ENCODE measurements around the gene PARK7. TPM values are rescaled to one million over a fixed set of nuclear protein-coding genes. Genes with fewer than 3 reads are reported as not detected.

The PARK7 gene
- total RNA-seq, 3 donors from 2014 or later = 135 to 200 (median 186) TPM

GRCh38 chr1:7930645-7931445 is 30.7 kb upstream of the PARK7 start:
- Histone ChIP-seq H3K4me3 (no peak overlapping the region), H3K4me1 (ENCODE audit: low read depth) (no peaks in the 10 kb centered on the region), H3K36me3 (ENCODE audit: low read depth) (no peaks in the 10 kb centered on the region), H3K9me3 (no peaks in the 10 kb centered on the region)
- ATAC-seq = no peak
- DNase-seq = no peak
- intact Hi-C loops (cut with DNase I, micrococcal nuclease) = no loop called here
- no peak for TF ChIP-seq CTCF (IDR thresholded peaks at IDR 0.05)

DNA sequence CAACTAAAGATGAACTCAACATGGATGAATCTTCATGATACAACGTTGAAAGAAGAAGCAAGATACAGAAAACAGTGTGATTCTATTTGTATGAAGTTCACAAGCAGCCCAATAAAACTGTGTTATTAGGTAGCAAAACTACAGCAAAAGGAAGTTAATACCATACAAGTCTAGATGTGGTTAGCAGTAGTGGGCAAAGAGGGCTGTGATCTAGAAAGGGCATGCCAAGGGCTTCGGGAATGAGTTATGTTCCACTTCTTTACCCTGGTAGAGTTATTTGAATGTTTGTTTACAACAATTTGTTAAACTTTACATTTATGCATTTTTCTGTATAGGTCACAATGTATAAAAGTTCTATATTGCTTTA is 30.1 kb upstream of the PARK7 start:
- intact Hi-C loops (cut with DNase I, micrococcal nuclease) = no loop called here
- no peaks in the 10 kb centered on the region for H3K36me3 ChIP-seq (ENCODE audit: low read depth)
- DNase-seq (no peak), ATAC-seq (no peak)
- H3K9me3 ChIP-seq = no peaks in the 10 kb centered on the region
- H3K4me1 ChIP-seq (ENCODE audit: low read depth) = no peaks in the 10 kb centered on the region
- H3K4me3 ChIP-seq = no peak overlapping the region
- no peak for TF ChIP-seq CTCF (IDR thresholded peaks at IDR 0.05)

- no peak for DNase-seq
- Histone ChIP-seq H3K4me3 (no peak overlapping the region), H3K36me3 (ENCODE audit: low read depth) (no peaks in the 10 kb centered on the region), H3K4me1 (ENCODE audit: low read depth) (no peaks in the 10 kb centered on the region), H3K9me3 (no peaks in the 10 kb centered on the region)
- ATAC-seq = no peak
- intact Hi-C loops (cut with DNase I, micrococcal nuclease) = no loop called here
- TF ChIP-seq CTCF (IDR thresholded peaks at IDR 0.05) = no peak
Measured at GRCh38 chr1:7932524-7933138, 28.9 kb upstream of the PARK7 start.

GRCh38 chr1:7938070-7938469 is 23.4 kb upstream of the PARK7 start:
- no peaks in the 10 kb centered on the region for H3K36me3 ChIP-seq (ENCODE audit: low read depth)
- no peak for TF ChIP-seq CTCF (IDR thresholded peaks at IDR 0.05)

DNA sequence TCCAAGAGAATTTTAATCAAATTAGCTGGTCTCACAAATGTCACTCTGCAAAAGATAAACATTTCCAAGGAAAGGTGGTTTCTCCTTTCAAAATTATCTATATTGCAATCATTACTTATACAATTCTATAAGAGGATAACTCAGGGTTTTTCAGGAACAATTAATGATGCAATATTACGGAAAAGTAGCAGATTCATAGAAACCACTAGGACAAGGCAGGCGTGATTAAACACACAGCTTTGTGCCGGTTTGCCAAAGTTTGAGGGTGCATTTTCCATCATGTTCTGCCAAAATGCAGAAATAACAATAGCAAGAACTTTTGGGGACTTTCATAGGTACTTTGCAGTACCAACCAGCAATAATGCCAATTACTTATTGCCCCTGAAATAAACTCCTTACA is 21.5 kb upstream of the PARK7 start:
- no peak for TF ChIP-seq CTCF (IDR thresholded peaks at IDR 0.05)
- Histone ChIP-seq H3K9me3 (no peaks in the 10 kb centered on the region), H3K36me3 (ENCODE audit: low read depth) (no peaks in the 10 kb centered on the region), H3K4me1 (ENCODE audit: low read depth) (peaks cover 8% of the 10 kb centered on the region), H3K4me3 (no peak overlapping the region)
- intact Hi-C loops (cut with DNase I, micrococcal nuclease) = no loop called here
- DNase-seq = no peak
- no peak for ATAC-seq

More at GRCh38 chr1:7938070-7938469, 23.4 kb upstream of the PARK7 start:
- ATAC-seq (peak; percentile 33), DNase-seq (peak in 1 of 3 donors; percentile 32)
- H3K4me1 ChIP-seq (ENCODE audit: low read depth) = peaks cover 8% of the 10 kb centered on the region
- H3K4me3 ChIP-seq = no peak overlapping the region
- no peaks in the 10 kb centered on the region for H3K9me3 ChIP-seq
- intact Hi-C loops (cut with DNase I, micrococcal nuclease) = no loop called here
